K562 treated with DMSO at 1 percent for 48 hours (cell line): ENCODE data around the gene KDM8. TPM values are rescaled to one million over a fixed set of nuclear protein-coding genes. Genes with fewer than 3 reads are reported as not detected.

ENCODE experiments used
- total RNA-seq: library from RNA; unstranded; fragments of 300-600 nt; gene quantifications from 2 replicates; pipeline ENCODE4 v1.2.3, GENCODE V29; 2022; ENCODE audit warnings: low replicate concordance; ENCODE audit errors: extremely low read depth

Gene KDM8
- total RNA-seq, result not detected in 2 replicates

DNA sequence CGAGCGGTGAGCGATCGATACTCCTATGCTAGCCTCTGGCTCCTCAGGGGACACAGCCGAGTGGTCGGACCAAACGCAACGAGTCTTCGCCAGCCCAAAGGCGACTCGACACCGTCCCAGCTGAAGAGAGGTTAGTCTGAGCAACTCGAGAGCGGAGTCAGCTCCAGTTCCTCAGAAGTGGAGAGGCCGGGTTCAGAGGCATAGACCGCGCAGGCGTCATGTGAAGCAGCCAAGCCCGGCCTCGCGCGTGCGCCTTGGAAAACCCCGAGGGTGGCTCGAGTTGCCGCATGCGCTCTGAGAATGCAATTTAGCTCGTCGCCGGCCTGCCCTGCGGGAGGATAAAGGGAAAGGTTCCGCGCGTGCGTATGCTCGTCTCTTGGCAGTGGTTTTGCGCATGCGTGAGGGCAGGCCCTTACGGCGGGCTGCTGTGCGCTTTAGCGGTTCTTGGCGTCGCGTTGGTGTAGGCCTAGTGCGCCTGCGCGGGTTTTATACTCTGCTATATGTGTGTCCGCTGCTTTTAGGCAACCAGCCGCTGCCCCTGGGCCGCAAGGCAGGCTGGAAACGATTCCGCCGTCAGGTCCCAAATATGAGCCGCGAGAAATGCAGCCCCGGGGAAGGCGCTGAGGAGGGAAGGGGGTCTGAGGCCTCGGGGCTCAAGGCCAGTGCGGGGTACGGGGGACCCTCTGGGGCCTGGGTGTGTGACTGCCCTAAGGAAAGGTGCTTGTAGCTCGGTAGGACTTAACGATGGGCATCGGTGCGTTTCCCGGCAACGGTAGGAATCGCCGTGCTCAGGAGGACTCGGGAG lies at the start of gene KDM8:
TSS of gene KDM8 (plus strand) at position 20 of the 805 bp plus-strand sequence. CDS start 6,598 bp downstream, outside the sequence.

DNA sequence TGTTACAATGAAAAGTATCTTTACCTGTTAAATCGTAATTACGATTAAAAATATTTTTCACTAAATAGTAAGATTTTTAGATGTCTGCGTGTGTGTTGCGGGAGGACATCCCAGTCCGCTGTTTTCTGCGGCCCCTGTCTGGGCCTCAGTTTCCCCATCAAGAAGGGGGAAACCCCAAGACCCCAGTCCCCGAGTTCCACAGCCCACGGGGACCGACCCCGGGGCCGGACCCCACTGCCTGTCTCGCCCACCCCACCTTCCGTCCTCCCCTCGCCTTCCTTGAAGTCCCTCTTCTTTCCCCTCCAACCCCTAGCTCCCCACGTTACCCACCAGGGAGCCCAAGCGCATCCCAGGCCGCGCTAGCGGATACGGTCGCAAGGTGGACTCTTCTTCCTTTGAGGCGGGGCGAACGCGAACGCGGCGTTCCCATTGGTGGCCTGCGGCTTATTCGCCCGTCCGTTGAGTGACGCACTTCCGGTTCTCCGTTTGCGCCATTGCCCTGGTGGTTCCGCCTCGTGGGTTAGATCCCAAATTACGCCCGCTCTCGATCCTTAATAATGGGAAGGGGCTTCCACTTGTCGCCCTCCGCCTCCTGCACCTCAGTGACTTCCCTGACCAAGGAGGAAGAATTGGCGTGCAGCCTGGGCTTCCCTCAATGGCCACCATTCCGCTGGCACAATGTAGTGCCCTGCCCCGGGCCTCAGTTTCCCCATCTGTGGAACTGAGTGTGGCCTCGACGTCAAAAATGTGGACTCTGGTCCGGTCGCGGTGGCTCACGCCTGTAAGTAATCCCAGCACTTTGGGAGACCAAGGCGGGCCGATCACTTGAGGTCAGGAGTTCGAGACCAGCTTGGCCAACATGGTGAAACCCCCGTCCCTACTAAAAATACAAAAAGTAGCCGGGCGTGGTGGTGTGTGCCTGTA lies 65.3 kb downstream of the KDM8 start, which contains the start of gene NSMCE1:
TSS of gene NSMCE1 (minus strand) at position 397 of the 924 bp plus-strand sequence. CDS start 11,202 bp downstream, outside the sequence.

Other genes with a start within 250 kb of the KDM8 start
- gene C16orf82, start 136.6 kb upstream of the KDM8 start, total RNA-seq, result not detected in 2 replicates
- not detected in 2 replicates for gene NSMCE1, start 65.2 kb downstream of the KDM8 start, total RNA-seq
- not detected in 2 replicates for gene IL4R, start 110.4 kb downstream of the KDM8 start, total RNA-seq
- not detected in 2 replicates for gene IL21R, start 198.6 kb downstream of the KDM8 start, total RNA-seq